K562 (cell line): ENCODE results near the gene CZIB. TPM values are rescaled to one million over a fixed set of nuclear protein-coding genes. Genes with fewer than 3 reads are reported as not detected.
A peak's percentile ranks its signal among the peaks of the same experiment; 100 is the strongest.

Experiments
- FOXP1 ChIP-seq: sonication (generic); formaldehyde crosslinking; IDR thresholded peaks from 2 replicates; pipeline ENCODE4 v1.8.0; 2022; ENCODE audit warnings: mild to moderate bottlenecking, missing genetic modification reagents
- GATAD2B ChIP-seq: fragments of 450-650 bp; IDR thresholded peaks from 2 replicates; pipeline ENCODE4 v1.6.1; 2017; ENCODE audit warnings: mild to moderate bottlenecking, borderline replicate concordance
- HDAC6 ChIP-seq: IDR thresholded peaks from 2 replicates; pipeline ENCODE4 v1.6.1; 2012; ENCODE audit warnings: low read depth, mild to moderate bottlenecking, control low read depth, inconsistent platforms, low read length, moderate library complexity
- KDM5B ChIP-seq: fragments of 200-600 bp; sonication (generic); IDR thresholded peaks from 2 replicates; pipeline ENCODE4 v1.6.1; 2012; ENCODE audit warnings: low read depth, mild to moderate bottlenecking, moderate library complexity, low read length, control low read depth, inconsistent platforms; ENCODE audit not compliant: insufficient replicate concordance
- SAP30 ChIP-seq: fragments of 200-600 bp; sonication (generic); IDR thresholded peaks from 2 replicates; pipeline ENCODE4 v1.6.1; 2012; ENCODE audit warnings: borderline replicate concordance, low read depth, mild to moderate bottlenecking, moderate library complexity, low read length, control low read depth, inconsistent platforms; ENCODE audit not compliant: insufficient read depth, poor library complexity, severe bottlenecking
- TARDBP ChIP-seq: fragments of 450-650 bp; IDR thresholded peaks from 2 replicates; pipeline ENCODE4 v1.6.1; 2016
- ZBTB8A ChIP-seq: fragments of 450-650 bp; IDR thresholded peaks from 2 replicates; pipeline ENCODE4 v1.6.1; 2018; ENCODE audit warnings: mild to moderate bottlenecking, moderate library complexity; ENCODE audit not compliant: partially characterized antibody
- ZC3H8 ChIP-seq: fragments of 450-650 bp; IDR thresholded peaks from 2 replicates; pipeline ENCODE4 v1.6.1; 2017
- ZNF561 ChIP-seq: fragments of 450-650 bp; formaldehyde crosslinking; conservative IDR thresholded peaks from 2 replicates; pipeline ENCODE4 v1.4.0; 2020; ENCODE audit warnings: mild to moderate bottlenecking, moderate library complexity
- ZNF584 ChIP-seq: fragments of 200-800 bp; sonication (Bioruptor generic); IDR thresholded peaks from 2 replicates; pipeline ENCODE4 v1.6.1; 2016; ENCODE audit warnings: low read depth, mild to moderate bottlenecking, missing genetic modification characterization, missing compliant biosample characterization
- polyA plus RNA-seq, 8 experiments: library from polyadenylated mRNA; depleted of rRNA in 4 of 8; stranded (reverse) in 5 of 8; unstranded in 3 of 8; fragments of >200 nt; fragmentation: Nextera tagmentation in 2 of 8; fragmentation: Illumina TruSeq in 1 of 8; extraction: Ambion mirVana in 2 of 8; extraction: Trizol in 1 of 8; gene quantifications; 2 replicates each; pipeline versions ENCODE4 v1.2.1 to v1.2.3, GENCODE V29; 2011 to 2014; ENCODE audit warnings: inconsistent platforms in 1 of 8, missing spikeins in 1 of 8
- total RNA-seq, 7 experiments: library from RNA; depleted of rRNA in 6 of 7; stranded (reverse); fragments of >200 nt in 6 of 7; fragmentation: Illumina TruSeq in 2 of 7; extraction: Trizol in 2 of 7; gene quantifications; 2 replicates each; pipeline versions ENCODE4 v1.2.1 to v1.2.3, GENCODE V29; 2011 to 2021; ENCODE audit warnings: low replicate concordance in 1 of 7
- TF ChIP-seq, protein P1 (sequence below), 3 experiments: fragments of 200-800 bp in 1 of 3; fragments of 250-450 bp in 1 of 3; fragments of 450-650 bp in 1 of 3; sonication (Bioruptor Pico) in 1 of 3; sonication (Bioruptor generic) in 1 of 3; formaldehyde crosslinking in 1 of 3; IDR thresholded peaks; 2 replicates each; pipeline versions ENCODE4 v1.6.1 to v1.8.0; 2016 to 2022; ENCODE audit warnings: mild to moderate bottlenecking in 2 of 3, missing genetic modification characterization in 2 of 3, missing compliant biosample characterization in 1 of 3, moderate library complexity in 1 of 3
- TF ChIP-seq, protein P2 (sequence below), 3 experiments: fragments of 200-800 bp in 1 of 3; sonication (Bioruptor generic) in 1 of 3; sonication (generic) in 1 of 3; formaldehyde crosslinking in 1 of 3; IDR thresholded peaks; 2 replicates each; pipeline versions ENCODE4 v1.6.1 to v1.8.0; 2016 to 2022; ENCODE audit warnings: mild to moderate bottlenecking in 2 of 3, missing compliant biosample characterization in 2 of 3, missing genetic modification characterization in 2 of 3, missing genetic modification reagents in 1 of 3
- TF ChIP-seq, protein P3 (sequence below): fragments of 450-650 bp; formaldehyde crosslinking; IDR thresholded peaks from 2 replicates; pipeline ENCODE4 v1.4.0; 2020; ENCODE audit warnings: mild to moderate bottlenecking
- TF ChIP-seq, protein P4 (sequence below): IDR thresholded peaks from 3 replicates; pipeline ENCODE4 v1.6.1; 2011; ENCODE audit warnings: borderline replicate concordance, mild to moderate bottlenecking; ENCODE audit not compliant: insufficient read length, insufficient read depth
- TF ChIP-seq, protein P5 (sequence below): fragments of 450-650 bp; formaldehyde crosslinking; IDR thresholded peaks from 2 replicates; pipeline ENCODE4 v1.4.0; 2022; ENCODE audit warnings: mild to moderate bottlenecking, moderate library complexity
- TF ChIP-seq, protein P6 (sequence below): fragments of 450-650 bp; IDR thresholded peaks from 2 replicates; pipeline ENCODE4 v1.6.1; 2016; ENCODE audit warnings: antibody characterized with exemption

CZIB gene
- total and polyA plus RNA-seq, 9 of the 15 experiments (the other 6 are each of a cell fraction or from before 2014, with no cell fraction given): 52.6 to 111 (median 80.0) TPM

DNA sequence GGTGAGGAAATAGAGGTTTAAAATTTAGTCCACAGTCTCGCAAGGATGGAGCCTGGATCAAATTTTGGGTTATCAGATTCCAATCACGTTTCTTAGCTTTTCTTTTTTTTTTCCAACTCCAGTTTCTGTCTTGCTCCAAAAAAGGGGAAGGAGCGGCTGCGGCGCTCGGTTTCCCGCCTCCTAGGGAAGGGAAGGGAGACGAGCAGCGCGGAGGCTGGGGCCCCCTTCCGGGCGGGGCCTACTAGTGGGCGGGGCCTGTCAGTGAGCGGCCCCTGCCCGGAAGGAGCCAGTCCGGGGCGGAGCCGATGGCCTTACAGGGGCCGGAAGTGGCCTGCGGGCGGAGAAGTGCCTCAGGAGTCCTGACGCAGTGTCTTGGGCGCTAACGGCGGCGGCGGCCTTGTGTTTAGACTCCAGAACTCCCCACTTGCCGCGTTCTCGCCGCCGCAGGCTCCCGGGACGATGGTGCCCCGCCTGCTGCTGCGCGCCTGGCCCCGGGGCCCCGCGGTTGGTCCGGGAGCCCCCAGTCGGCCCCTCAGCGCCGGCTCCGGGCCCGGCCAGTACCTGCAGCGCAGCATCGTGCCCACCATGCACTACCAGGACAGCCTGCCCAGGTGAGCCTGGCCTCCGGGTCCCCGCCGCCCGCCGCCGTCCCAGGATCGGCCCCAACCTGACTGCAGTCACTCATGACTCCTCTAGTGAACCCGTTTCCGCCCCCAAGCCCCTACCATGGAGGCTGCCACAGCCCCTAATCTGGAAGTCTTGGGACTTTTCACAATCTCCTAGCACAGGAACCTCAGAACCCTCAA, 23.7 kb downstream of the CZIB start, which contains the start of gene CPT2 (continued):
- TF ChIP-seq, protein P1, sequence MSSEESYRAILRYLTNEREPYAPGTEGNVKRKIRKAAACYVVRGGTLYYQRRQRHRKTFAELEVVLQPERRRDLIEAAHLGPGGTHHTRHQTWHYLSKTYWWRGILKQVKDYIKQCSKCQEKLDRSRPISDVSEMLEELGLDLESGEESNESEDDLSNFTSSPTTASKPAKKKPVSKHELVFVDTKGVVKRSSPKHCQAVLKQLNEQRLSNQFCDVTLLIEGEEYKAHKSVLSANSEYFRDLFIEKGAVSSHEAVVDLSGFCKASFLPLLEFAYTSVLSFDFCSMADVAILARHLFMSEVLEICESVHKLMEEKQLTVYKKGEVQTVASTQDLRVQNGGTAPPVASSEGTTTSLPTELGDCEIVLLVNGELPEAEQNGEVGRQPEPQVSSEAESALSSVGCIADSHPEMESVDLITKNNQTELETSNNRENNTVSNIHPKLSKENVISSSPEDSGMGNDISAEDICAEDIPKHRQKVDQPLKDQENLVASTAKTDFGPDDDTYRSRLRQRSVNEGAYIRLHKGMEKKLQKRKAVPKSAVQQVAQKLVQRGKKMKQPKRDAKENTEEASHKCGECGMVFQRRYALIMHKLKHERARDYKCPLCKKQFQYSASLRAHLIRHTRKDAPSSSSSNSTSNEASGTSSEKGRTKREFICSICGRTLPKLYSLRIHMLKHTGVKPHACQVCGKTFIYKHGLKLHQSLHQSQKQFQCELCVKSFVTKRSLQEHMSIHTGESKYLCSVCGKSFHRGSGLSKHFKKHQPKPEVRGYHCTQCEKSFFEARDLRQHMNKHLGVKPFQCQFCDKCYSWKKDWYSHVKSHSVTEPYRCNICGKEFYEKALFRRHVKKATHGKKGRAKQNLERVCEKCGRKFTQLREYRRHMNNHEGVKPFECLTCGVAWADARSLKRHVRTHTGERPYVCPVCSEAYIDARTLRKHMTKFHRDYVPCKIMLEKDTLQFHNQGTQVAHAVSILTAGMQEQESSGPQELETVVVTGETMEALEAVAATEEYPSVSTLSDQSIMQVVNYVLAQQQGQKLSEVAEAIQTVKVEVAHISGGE (CRISPR knock-in tag; IDR thresholded peaks at IDR 0.05): peak in 2 of 3 experiments; percentile 62 to 85; a peak in 3 of 6 replicates
- TF ChIP-seq, protein P2, sequence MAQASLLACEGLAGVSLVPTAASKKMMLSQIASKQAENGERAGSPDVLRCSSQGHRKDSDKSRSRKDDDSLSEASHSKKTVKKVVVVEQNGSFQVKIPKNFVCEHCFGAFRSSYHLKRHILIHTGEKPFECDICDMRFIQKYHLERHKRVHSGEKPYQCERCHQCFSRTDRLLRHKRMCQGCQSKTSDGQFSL (CRISPR knock-in tag; IDR thresholded peaks at IDR 0.05): no peak
- TF ChIP-seq, protein P2 (tag; IDR thresholded peaks at IDR 0.05): no peak
- TF ChIP-seq KDM5B (peak; percentile 87), ZC3H8 (no peak), GATAD2B (no peak), HDAC6 (no peak), ZNF561 (0 out of 2 replicates have a peak, but pooled peaks have one; percentile 4), FOXP1 (CRISPR knock-in tag) (peak; percentile 47; the same call in 1 of the 2 replicates), TARDBP (no peak), SAP30 (peak; percentile 75), ZNF584 (CRISPR knock-in tag) (no peak), ZBTB8A (no peak)
- TF ChIP-seq, protein P3, sequence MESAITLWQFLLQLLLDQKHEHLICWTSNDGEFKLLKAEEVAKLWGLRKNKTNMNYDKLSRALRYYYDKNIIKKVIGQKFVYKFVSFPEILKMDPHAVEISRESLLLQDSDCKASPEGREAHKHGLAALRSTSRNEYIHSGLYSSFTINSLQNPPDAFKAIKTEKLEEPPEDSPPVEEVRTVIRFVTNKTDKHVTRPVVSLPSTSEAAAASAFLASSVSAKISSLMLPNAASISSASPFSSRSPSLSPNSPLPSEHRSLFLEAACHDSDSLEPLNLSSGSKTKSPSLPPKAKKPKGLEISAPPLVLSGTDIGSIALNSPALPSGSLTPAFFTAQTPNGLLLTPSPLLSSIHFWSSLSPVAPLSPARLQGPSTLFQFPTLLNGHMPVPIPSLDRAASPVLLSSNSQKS (CRISPR knock-in tag): no peak
- TF ChIP-seq, protein P4, sequence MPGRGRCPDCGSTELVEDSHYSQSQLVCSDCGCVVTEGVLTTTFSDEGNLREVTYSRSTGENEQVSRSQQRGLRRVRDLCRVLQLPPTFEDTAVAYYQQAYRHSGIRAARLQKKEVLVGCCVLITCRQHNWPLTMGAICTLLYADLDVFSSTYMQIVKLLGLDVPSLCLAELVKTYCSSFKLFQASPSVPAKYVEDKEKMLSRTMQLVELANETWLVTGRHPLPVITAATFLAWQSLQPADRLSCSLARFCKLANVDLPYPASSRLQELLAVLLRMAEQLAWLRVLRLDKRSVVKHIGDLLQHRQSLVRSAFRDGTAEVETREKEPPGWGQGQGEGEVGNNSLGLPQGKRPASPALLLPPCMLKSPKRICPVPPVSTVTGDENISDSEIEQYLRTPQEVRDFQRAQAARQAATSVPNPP: no peak
- TF ChIP-seq, protein P5, sequence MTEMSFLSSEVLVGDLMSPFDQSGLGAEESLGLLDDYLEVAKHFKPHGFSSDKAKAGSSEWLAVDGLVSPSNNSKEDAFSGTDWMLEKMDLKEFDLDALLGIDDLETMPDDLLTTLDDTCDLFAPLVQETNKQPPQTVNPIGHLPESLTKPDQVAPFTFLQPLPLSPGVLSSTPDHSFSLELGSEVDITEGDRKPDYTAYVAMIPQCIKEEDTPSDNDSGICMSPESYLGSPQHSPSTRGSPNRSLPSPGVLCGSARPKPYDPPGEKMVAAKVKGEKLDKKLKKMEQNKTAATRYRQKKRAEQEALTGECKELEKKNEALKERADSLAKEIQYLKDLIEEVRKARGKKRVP (CRISPR knock-in tag): no peak
- TF ChIP-seq, protein P6, sequence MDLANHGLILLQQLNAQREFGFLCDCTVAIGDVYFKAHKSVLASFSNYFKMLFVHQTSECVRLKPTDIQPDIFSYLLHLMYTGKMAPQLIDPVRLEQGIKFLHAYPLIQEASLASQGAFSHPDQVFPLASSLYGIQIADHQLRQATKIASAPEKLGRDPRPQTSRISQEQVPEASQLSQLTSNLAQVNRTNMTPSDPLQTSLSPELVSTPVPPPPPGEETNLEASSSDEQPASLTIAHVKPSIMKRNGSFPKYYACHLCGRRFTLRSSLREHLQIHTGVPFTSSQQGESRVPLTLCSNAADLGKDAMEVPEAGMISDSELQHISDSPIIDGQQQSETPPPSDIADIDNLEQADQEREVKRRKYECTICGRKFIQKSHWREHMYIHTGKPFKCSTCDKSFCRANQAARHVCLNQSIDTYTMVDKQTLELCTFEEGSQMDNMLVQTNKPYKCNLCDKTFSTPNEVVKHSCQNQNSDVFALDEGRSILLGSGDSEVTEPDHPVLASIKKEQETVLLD: no peak
